Measurements from ENCODE around the gene PVALEF.
"Not testable (repeated sequence)": the region's sequence is repeated elsewhere in the genome, so short reads cannot be mapped to it uniquely, and the experiment has no call there.

PVALEF gene

GRCh38 chr17:81147701-81148100, 17.6 kb upstream of the PVALEF start:
- Histone ChIP-seq H3K9ac (ENCODE audit: low read depth, low read length) (no peak overlapping the region), H3K36me3 (ENCODE audit: insufficient read depth, low read length) (no peaks in the 10 kb centered on the region), H3K4me1 (ENCODE audit: insufficient read depth, low read length) (no peaks in the 10 kb centered on the region; the same call in 1 of the 2 replicates), H3K9me3 (ENCODE audit: control insufficient read depth, insufficient read depth, low read length) (no peaks in the 10 kb centered on the region)

- Histone ChIP-seq H3K9me3 (ENCODE audit: control insufficient read depth, insufficient read depth, low read length) (no peaks in the 10 kb centered on the region), H3K4me1 (ENCODE audit: insufficient read depth, low read length) (no peaks in the 10 kb centered on the region), H3K9ac (ENCODE audit: low read depth, low read length) (no peak overlapping the region), H3K36me3 (ENCODE audit: insufficient read depth, low read length) (no peaks in the 10 kb centered on the region)
These were observed 16.7 kb upstream of the PVALEF start for GRCh38 chr17:81148571-81148970.

GRCh38 chr17:81148986-81149533, 16.2 kb upstream of the PVALEF start:
- Histone ChIP-seq H3K9me3 (ENCODE audit: control insufficient read depth, insufficient read depth, low read length) (no peaks in the 10 kb centered on the region), H3K9ac (ENCODE audit: low read depth, low read length) (no peak overlapping the region), H3K36me3 (ENCODE audit: insufficient read depth, low read length) (no peaks in the 10 kb centered on the region), H3K4me1 (ENCODE audit: insufficient read depth, low read length) (no peaks in the 10 kb centered on the region)

GRCh38 chr17:81150377-81151077, 14.8 kb upstream of the PVALEF start:
- H3K36me3 ChIP-seq (ENCODE audit: insufficient read depth, low read length): no peaks in the 10 kb centered on the region
- H3K9ac ChIP-seq (ENCODE audit: low read depth, low read length): no peak overlapping the region
- no peaks in the 10 kb centered on the region for H3K4me1 ChIP-seq (ENCODE audit: insufficient read depth, low read length)
- H3K9me3 ChIP-seq (ENCODE audit: control insufficient read depth, insufficient read depth, low read length): no peaks in the 10 kb centered on the region

GRCh38 chr17:81151278-81151677, 14.0 kb upstream of the PVALEF start:
- H3K4me1 ChIP-seq (ENCODE audit: insufficient read depth, low read length): no peaks in the 10 kb centered on the region
- no peaks in the 10 kb centered on the region for H3K36me3 ChIP-seq (ENCODE audit: insufficient read depth, low read length)
- no peaks in the 10 kb centered on the region for H3K9me3 ChIP-seq (ENCODE audit: control insufficient read depth, insufficient read depth, low read length)
- no peak overlapping the region for H3K9ac ChIP-seq (ENCODE audit: low read depth, low read length)

- Histone ChIP-seq H3K9ac (ENCODE audit: low read depth, low read length) (no peak overlapping the region), H3K36me3 (ENCODE audit: insufficient read depth, low read length) (no peaks in the 10 kb centered on the region), H3K4me1 (ENCODE audit: insufficient read depth, low read length) (no peaks in the 10 kb centered on the region), H3K9me3 (ENCODE audit: control insufficient read depth, insufficient read depth, low read length) (no peaks in the 10 kb centered on the region)
These were observed 12.9 kb upstream of the PVALEF start for GRCh38 chr17:81152288-81152828.

- no peak overlapping the region for H3K9ac ChIP-seq (ENCODE audit: low read depth, low read length)
- H3K36me3 ChIP-seq (ENCODE audit: insufficient read depth, low read length): no peaks in the 10 kb centered on the region
- H3K9me3 ChIP-seq (ENCODE audit: control insufficient read depth, insufficient read depth, low read length): no peaks in the 10 kb centered on the region
- no peaks in the 10 kb centered on the region for H3K4me1 ChIP-seq (ENCODE audit: insufficient read depth, low read length)
These were observed 11.9 kb upstream of the PVALEF start for GRCh38 chr17:81153340-81153803.

GRCh38 chr17:81154016-81154415, 11.3 kb upstream of the PVALEF start:
- H3K36me3 ChIP-seq (ENCODE audit: insufficient read depth, low read length); H3K9me3 ChIP-seq (ENCODE audit: control insufficient read depth, insufficient read depth, low read length); H3K4me1 ChIP-seq (ENCODE audit: insufficient read depth, low read length); H3K9ac ChIP-seq (ENCODE audit: low read depth, low read length): not testable (repeated sequence)

GRCh38 chr17:81154961-81155360, 10.3 kb upstream of the PVALEF start:
- no peak overlapping the region for H3K9ac ChIP-seq (ENCODE audit: low read depth, low read length)
- no peaks in the 10 kb centered on the region for H3K9me3 ChIP-seq (ENCODE audit: control insufficient read depth, insufficient read depth, low read length)
- H3K36me3 ChIP-seq (ENCODE audit: insufficient read depth, low read length): no peaks in the 10 kb centered on the region
- no peaks in the 10 kb centered on the region for H3K4me1 ChIP-seq (ENCODE audit: insufficient read depth, low read length)

GRCh38 chr17:81156866-81157805, 8.2 kb upstream of the PVALEF start:
- Histone ChIP-seq H3K9me3 (ENCODE audit: control insufficient read depth, insufficient read depth, low read length) (no peaks in the 10 kb centered on the region), H3K9ac (ENCODE audit: low read depth, low read length) (no peak overlapping the region), H3K36me3 (ENCODE audit: insufficient read depth, low read length) (no peaks in the 10 kb centered on the region), H3K4me1 (ENCODE audit: insufficient read depth, low read length) (no peaks in the 10 kb centered on the region)

- no peaks in the 10 kb centered on the region for H3K9me3 ChIP-seq (ENCODE audit: control insufficient read depth, insufficient read depth, low read length)
- H3K36me3 ChIP-seq (ENCODE audit: insufficient read depth, low read length): no peaks in the 10 kb centered on the region
- H3K4me1 ChIP-seq (ENCODE audit: insufficient read depth, low read length): no peaks in the 10 kb centered on the region
- no peak overlapping the region for H3K9ac ChIP-seq (ENCODE audit: low read depth, low read length)
These were observed 7.2 kb upstream of the PVALEF start for GRCh38 chr17:81157848-81158687.

GRCh38 chr17:81158688-81159590, 6.4 kb upstream of the PVALEF start:
- Histone ChIP-seq H3K36me3 (ENCODE audit: insufficient read depth, low read length) (no peaks in the 10 kb centered on the region), H3K9ac (ENCODE audit: low read depth, low read length) (no peak overlapping the region), H3K9me3 (ENCODE audit: control insufficient read depth, insufficient read depth, low read length) (no peaks in the 10 kb centered on the region), H3K4me1 (ENCODE audit: insufficient read depth, low read length) (no peaks in the 10 kb centered on the region)

GRCh38 chr17:81159611-81160265, 5.6 kb upstream of the PVALEF start:
- Histone ChIP-seq H3K4me1 (ENCODE audit: insufficient read depth, low read length) (no peaks in the 10 kb centered on the region), H3K9me3 (ENCODE audit: control insufficient read depth, insufficient read depth, low read length) (no peaks in the 10 kb centered on the region), H3K9ac (ENCODE audit: low read depth, low read length) (no peak overlapping the region), H3K36me3 (ENCODE audit: insufficient read depth, low read length) (no peaks in the 10 kb centered on the region)
